ENCODE results near the gene MPPED1.

DNA sequence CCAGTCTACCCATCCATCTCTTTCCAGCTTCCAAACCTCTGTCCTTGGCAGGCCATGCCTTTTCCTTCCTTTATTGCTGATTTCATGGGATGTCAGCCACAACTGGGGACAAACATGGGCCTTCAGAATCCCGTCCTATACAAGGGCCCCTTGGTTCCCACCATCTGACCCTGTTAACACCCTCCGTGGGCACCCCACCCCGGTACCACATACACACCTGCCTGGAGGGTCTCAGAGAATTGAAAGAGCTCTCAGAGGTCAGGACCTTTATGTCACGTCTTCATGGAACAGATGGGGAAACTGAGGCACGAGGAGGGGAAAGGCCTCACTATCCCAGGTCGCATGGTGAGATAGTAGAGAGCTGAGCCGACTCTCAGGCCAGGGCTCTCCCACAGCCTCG, 53.0 kb downstream of the MPPED1 start:
- TF ChIP-seq, protein P1, sequence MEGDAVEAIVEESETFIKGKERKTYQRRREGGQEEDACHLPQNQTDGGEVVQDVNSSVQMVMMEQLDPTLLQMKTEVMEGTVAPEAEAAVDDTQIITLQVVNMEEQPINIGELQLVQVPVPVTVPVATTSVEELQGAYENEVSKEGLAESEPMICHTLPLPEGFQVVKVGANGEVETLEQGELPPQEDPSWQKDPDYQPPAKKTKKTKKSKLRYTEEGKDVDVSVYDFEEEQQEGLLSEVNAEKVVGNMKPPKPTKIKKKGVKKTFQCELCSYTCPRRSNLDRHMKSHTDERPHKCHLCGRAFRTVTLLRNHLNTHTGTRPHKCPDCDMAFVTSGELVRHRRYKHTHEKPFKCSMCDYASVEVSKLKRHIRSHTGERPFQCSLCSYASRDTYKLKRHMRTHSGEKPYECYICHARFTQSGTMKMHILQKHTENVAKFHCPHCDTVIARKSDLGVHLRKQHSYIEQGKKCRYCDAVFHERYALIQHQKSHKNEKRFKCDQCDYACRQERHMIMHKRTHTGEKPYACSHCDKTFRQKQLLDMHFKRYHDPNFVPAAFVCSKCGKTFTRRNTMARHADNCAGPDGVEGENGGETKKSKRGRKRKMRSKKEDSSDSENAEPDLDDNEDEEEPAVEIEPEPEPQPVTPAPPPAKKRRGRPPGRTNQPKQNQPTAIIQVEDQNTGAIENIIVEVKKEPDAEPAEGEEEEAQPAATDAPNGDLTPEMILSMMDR (conservative IDR thresholded peaks at IDR 0.05; ENCODE audit: low read length) = no peak
- TF ChIP-seq EZH2phosphoT487 (IDR thresholded peaks at IDR 0.05; ENCODE audit: borderline replicate concordance) = no peak

All from Loucy (cell line).